ENCODE results near the gene ADGRF3.

GRCh38 chr2:26363958-26364357, 17.4 kb upstream of the ADGRF3 start:
- no peak for TF ChIP-seq USF2 (IDR thresholded peaks at IDR 0.05; ENCODE audit: low read length)
- TF ChIP-seq CTCF (IDR thresholded peaks at IDR 0.05; ENCODE audit: control extremely low read depth in 1 of 3, insufficient read depth in 1 of 3, low read depth in 1 of 3, low read length in 3 of 3), result no peak
